ENCODE results near the gene TEAD2. TPM values are rescaled to one million over a fixed set of nuclear protein-coding genes. Genes with fewer than 3 reads are reported as not detected.
"Not testable (repeated sequence)": the region's sequence is repeated elsewhere in the genome, so short reads cannot be mapped to it uniquely, and the experiment has no call there.

TEAD2 gene
- total RNA-seq, 1 experiment from 2014 or later, result 36.8 TPM

- in situ Hi-C loops (cut with HindIII; ENCODE audit: low pct_unique_long_range_greater_than_20kb, low sequenced_read_pairs), result no loop called here
- no peak for DNase-seq (ENCODE audit: low read depth)
Observed at GRCh38 chr19:49318296-49318695, 43.9 kb downstream of the TEAD2 start.

- in situ Hi-C loops (cut with HindIII; ENCODE audit: low pct_unique_long_range_greater_than_20kb, low sequenced_read_pairs), result no loop called here
- no peak for DNase-seq (ENCODE audit: low read depth)
Observed at GRCh38 chr19:49316284-49316683, 45.9 kb downstream of the TEAD2 start.

GRCh38 chr19:49315111-49315510 lies 47.1 kb downstream of the TEAD2 start:
- no peak for DNase-seq (ENCODE audit: low read depth)
- in situ Hi-C loops (cut with HindIII; ENCODE audit: low pct_unique_long_range_greater_than_20kb, low sequenced_read_pairs), result no loop called here

- in situ Hi-C loops (cut with HindIII; ENCODE audit: low pct_unique_long_range_greater_than_20kb, low sequenced_read_pairs), result no loop called here
- DNase-seq (ENCODE audit: low read depth), result no peak
Observed at GRCh38 chr19:49309087-49309486, 53.1 kb downstream of the TEAD2 start.

- in situ Hi-C loops (cut with HindIII; ENCODE audit: low pct_unique_long_range_greater_than_20kb, low sequenced_read_pairs); DNase-seq (ENCODE audit: low read depth): not testable (repeated sequence)
Observed at GRCh38 chr19:49306734-49307133, 55.5 kb downstream of the TEAD2 start.

- in situ Hi-C loops (cut with HindIII; ENCODE audit: low pct_unique_long_range_greater_than_20kb, low sequenced_read_pairs), result no loop called here
- DNase-seq (ENCODE audit: low read depth), result no peak
Observed at GRCh38 chr19:49301866-49302252, 60.4 kb downstream of the TEAD2 start.

- peak; percentile 14 for DNase-seq (ENCODE audit: low read depth)
- in situ Hi-C loops (cut with HindIII; ENCODE audit: low pct_unique_long_range_greater_than_20kb, low sequenced_read_pairs), result no loop called here
Observed at GRCh38 chr19:49301165-49301865, 60.9 kb downstream of the TEAD2 start.

GRCh38 chr19:49298653-49299052 lies 63.6 kb downstream of the TEAD2 start:
- in situ Hi-C loops (cut with HindIII; ENCODE audit: low pct_unique_long_range_greater_than_20kb, low sequenced_read_pairs); DNase-seq (ENCODE audit: low read depth): not testable (repeated sequence)

GRCh38 chr19:49297403-49297802 lies 64.8 kb downstream of the TEAD2 start:
- in situ Hi-C loops (cut with HindIII; ENCODE audit: low pct_unique_long_range_greater_than_20kb, low sequenced_read_pairs), result no loop called here
- DNase-seq (ENCODE audit: low read depth), result no peak

- in situ Hi-C loops (cut with HindIII; ENCODE audit: low pct_unique_long_range_greater_than_20kb, low sequenced_read_pairs), result no loop called here
- DNase-seq (ENCODE audit: low read depth), result no peak
Observed at GRCh38 chr19:49295208-49295880, 66.9 kb downstream of the TEAD2 start.

GRCh38 chr19:49294401-49294800 lies 67.8 kb downstream of the TEAD2 start:
- DNase-seq (ENCODE audit: low read depth), result no peak
- in situ Hi-C loops (cut with HindIII; ENCODE audit: low pct_unique_long_range_greater_than_20kb, low sequenced_read_pairs), result no loop called here

Other genes starting within 250 kb of the TEAD2 start
- 6.1 and 9.7 TPM in 2 replicates for gene LIN7B, start 248.0 kb downstream of the TEAD2 start, total RNA-seq (2014; rRNA removed; shearing (Covaris generic); ENCODE audit: low replicate concordance)
- 0.71 TPM in 1 of 2 replicates, not detected in the other for gene C19orf73, start 243.3 kb downstream of the TEAD2 start, total RNA-seq (2014; rRNA removed; shearing (Covaris generic); ENCODE audit: low replicate concordance)
- 26.8 and 39.1 TPM in 2 replicates for gene PPFIA3, start 242.9 kb downstream of the TEAD2 start, total RNA-seq (2014; rRNA removed; shearing (Covaris generic); ENCODE audit: low replicate concordance)
- gene HRC, start 207.0 kb downstream of the TEAD2 start, total RNA-seq (2014; rRNA removed; shearing (Covaris generic); ENCODE audit: low replicate concordance), result not detected in 2 replicates
- gene TRPM4, start 204.6 kb downstream of the TEAD2 start, total RNA-seq (2014; rRNA removed; shearing (Covaris generic); ENCODE audit: low replicate concordance), result 13.9 and 18.2 TPM in 2 replicates
- 0.90 and 1.6 TPM in 2 replicates for gene SLC6A16, start 37.2 kb downstream of the TEAD2 start, total RNA-seq (2014; rRNA removed; shearing (Covaris generic); ENCODE audit: low replicate concordance)
- not detected in 2 replicates for gene CD37, start 27.0 kb downstream of the TEAD2 start, total RNA-seq (2014; rRNA removed; shearing (Covaris generic); ENCODE audit: low replicate concordance)
- gene DKKL1, start 1.5 kb upstream of the TEAD2 start, total RNA-seq (2014; rRNA removed; shearing (Covaris generic); ENCODE audit: low replicate concordance), result 0.30 TPM in 1 of 2 replicates, not detected in the other
- gene KASH5, start 25.8 kb upstream of the TEAD2 start, total RNA-seq (2014; rRNA removed; shearing (Covaris generic); ENCODE audit: low replicate concordance), result 0.30 TPM in 1 of 2 replicates, not detected in the other
- not detected in 2 replicates for gene PTH2, start 61.0 kb upstream of the TEAD2 start, total RNA-seq (2014; rRNA removed; shearing (Covaris generic); ENCODE audit: low replicate concordance)
- not detected in 2 replicates for gene GFY, start 63.0 kb upstream of the TEAD2 start, total RNA-seq (2014; rRNA removed; shearing (Covaris generic); ENCODE audit: low replicate concordance)
- not detected in 2 replicates for gene SLC17A7, start 79.1 kb upstream of the TEAD2 start, total RNA-seq (2014; rRNA removed; shearing (Covaris generic); ENCODE audit: low replicate concordance)
- gene PIH1D1, start 89.4 kb upstream of the TEAD2 start, total RNA-seq (2014; rRNA removed; shearing (Covaris generic); ENCODE audit: low replicate concordance), result 142 and 146 TPM in 2 replicates
- 83.2 and 88.7 TPM in 2 replicates for gene ALDH16A1, start 90.8 kb upstream of the TEAD2 start, total RNA-seq (2014; rRNA removed; shearing (Covaris generic); ENCODE audit: low replicate concordance)
- 0.35 and 0.71 TPM in 2 replicates for gene FLT3LG, start 111.8 kb upstream of the TEAD2 start, total RNA-seq (2014; rRNA removed; shearing (Covaris generic); ENCODE audit: low replicate concordance)
- 2,724 and 3,070 TPM in 2 replicates for gene RPL13A, start 125.2 kb upstream of the TEAD2 start, total RNA-seq (2014; rRNA removed; shearing (Covaris generic); ENCODE audit: low replicate concordance)
- gene RPS11, start 134.0 kb upstream of the TEAD2 start, total RNA-seq (2014; rRNA removed; shearing (Covaris generic); ENCODE audit: low replicate concordance), result 2,936 and 3,126 TPM in 2 replicates
- 75.4 and 121 TPM in 2 replicates for gene FCGRT, start 150.2 kb upstream of the TEAD2 start, total RNA-seq (2014; rRNA removed; shearing (Covaris generic); ENCODE audit: low replicate concordance)
- 0.27 and 0.52 TPM in 2 replicates for gene RCN3, start 165.6 kb upstream of the TEAD2 start, total RNA-seq (2014; rRNA removed; shearing (Covaris generic); ENCODE audit: low replicate concordance)
- gene NOSIP, start 218.1 kb upstream of the TEAD2 start, total RNA-seq (2014; rRNA removed; shearing (Covaris generic); ENCODE audit: low replicate concordance), result 172 and 190 TPM in 2 replicates
- gene PRRG2, start 218.9 kb upstream of the TEAD2 start, total RNA-seq (2014; rRNA removed; shearing (Covaris generic); ENCODE audit: low replicate concordance), result 9.5 TPM in 1 of 2 replicates, not detected in the other
- 1.3 and 2.3 TPM in 2 replicates for gene PRR12, start 228.8 kb upstream of the TEAD2 start, total RNA-seq (2014; rRNA removed; shearing (Covaris generic); ENCODE audit: low replicate concordance)

All from Caki2 (cell line).